Endothelial cell of umbilical vein (primary cell): ENCODE data around the gene RMND5B.

Experiments
- EZH2 ChIP-seq: IDR thresholded peaks from 2 replicates; pipeline ENCODE4 v1.6.1; 2012; ENCODE audit warnings: borderline replicate concordance, low read depth, mild to moderate bottlenecking, moderate library complexity, low read length, inconsistent platforms; ENCODE audit not compliant: severe bottlenecking
- JUN ChIP-seq: IDR thresholded peaks from 2 replicates; pipeline ENCODE4 v1.6.1; 2011; ENCODE audit warnings: borderline replicate concordance, low read depth; ENCODE audit not compliant: insufficient read length, insufficient read depth
- MAX ChIP-seq: IDR thresholded peaks from 2 replicates; pipeline ENCODE4 v1.6.1; 2011; ENCODE audit not compliant: insufficient read depth, insufficient read length
- TF ChIP-seq, protein P1 (sequence below), 2 donors: IDR thresholded peaks; 1 replicate in 1 of 2; 2 replicates in 1 of 2; pipeline ENCODE4 v1.5.1; 2011; ENCODE audit warnings: low read length in 2 of 2, mild to moderate bottlenecking in 2 of 2, moderate library complexity in 2 of 2, control low read depth in 1 of 2, inconsistent platforms in 1 of 2, low read depth in 1 of 2; ENCODE audit not compliant: insufficient read depth in 1 of 2; ENCODE audit errors: extremely low read depth in 1 of 2

DNA sequence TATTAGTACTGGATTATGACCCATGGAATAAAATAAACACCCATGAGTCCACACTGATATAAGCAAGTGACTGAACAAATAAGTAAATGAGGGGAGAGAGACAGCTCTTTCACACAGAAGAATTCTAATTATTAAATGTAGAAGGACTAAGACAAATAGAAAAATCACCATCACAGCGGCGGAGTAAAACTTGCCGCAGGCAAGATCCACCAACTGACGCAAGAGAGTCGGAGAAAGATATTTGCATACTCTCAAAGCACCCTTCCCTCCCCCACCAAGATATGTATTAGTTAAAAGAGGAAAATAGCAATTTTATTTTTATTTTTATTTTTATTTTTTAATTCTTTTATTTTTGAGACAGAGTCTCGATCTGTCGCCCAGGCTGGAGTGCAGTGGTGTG is 32.1 kb upstream of the RMND5B start:
- no peak for TF ChIP-seq JUN
- TF ChIP-seq, protein P1, sequence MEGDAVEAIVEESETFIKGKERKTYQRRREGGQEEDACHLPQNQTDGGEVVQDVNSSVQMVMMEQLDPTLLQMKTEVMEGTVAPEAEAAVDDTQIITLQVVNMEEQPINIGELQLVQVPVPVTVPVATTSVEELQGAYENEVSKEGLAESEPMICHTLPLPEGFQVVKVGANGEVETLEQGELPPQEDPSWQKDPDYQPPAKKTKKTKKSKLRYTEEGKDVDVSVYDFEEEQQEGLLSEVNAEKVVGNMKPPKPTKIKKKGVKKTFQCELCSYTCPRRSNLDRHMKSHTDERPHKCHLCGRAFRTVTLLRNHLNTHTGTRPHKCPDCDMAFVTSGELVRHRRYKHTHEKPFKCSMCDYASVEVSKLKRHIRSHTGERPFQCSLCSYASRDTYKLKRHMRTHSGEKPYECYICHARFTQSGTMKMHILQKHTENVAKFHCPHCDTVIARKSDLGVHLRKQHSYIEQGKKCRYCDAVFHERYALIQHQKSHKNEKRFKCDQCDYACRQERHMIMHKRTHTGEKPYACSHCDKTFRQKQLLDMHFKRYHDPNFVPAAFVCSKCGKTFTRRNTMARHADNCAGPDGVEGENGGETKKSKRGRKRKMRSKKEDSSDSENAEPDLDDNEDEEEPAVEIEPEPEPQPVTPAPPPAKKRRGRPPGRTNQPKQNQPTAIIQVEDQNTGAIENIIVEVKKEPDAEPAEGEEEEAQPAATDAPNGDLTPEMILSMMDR (IDR thresholded peaks at IDR 0.05; ENCODE audit: extremely low read depth in 1 of 2, insufficient read depth in 1 of 2, low read depth in 1 of 2, low read length in 2 of 2): no peak
- TF ChIP-seq MAX: no peak
- no peak for TF ChIP-seq EZH2
